HCT116 (cell line): ENCODE measurements around the gene SLK. TPM values are rescaled to one million over a fixed set of nuclear protein-coding genes. Genes with fewer than 3 reads are reported as not detected.

Experiments used
- ATAC-seq: fragments of 200-7000 bp; cut with Tn5 transposase; 2 replicates; pipeline ENCODE4 v1.9.1; 2020; ENCODE audit warnings: mild to moderate bottlenecking, moderate library complexity
- BruUV-seq: library from RNA; stranded (reverse); fragments of 400-500 nt; replicated peaks from 2 replicates; lab custom pipeline; 2021; lab: Mats Ljungman, UMichigan
- CTCF ChIA-PET: fragments of 300-600 bp; sonication (Branson Sonifier 250); formaldehyde crosslinking; loops from one replicate; lab custom pipeline; 2021; ENCODE audit warnings: antibody characterized with exemption; lab: Charles Lee
- POLR2A ChIA-PET: fragments of 300-600, 350-600 bp; sonication (Branson Sonifier 250); formaldehyde crosslinking; loops from one replicate; lab custom pipeline; 2021; ENCODE audit warnings: antibody characterized with exemption; lab: Charles Lee
- RAD21 ChIA-PET, 2 experiments: fragments of 300-600 bp; sonication (Branson Sonifier 250); formaldehyde crosslinking; loops; one replicate each; lab custom pipeline; 2023; ENCODE audit warnings: low total read pairs in 2 of 2; ENCODE audit not compliant: uncharacterized antibody in 2 of 2, unreplicated experiment in 2 of 2, low non-redundant PET in 1 of 2; lab: Charles Lee
- DNase-seq: peaks from one replicate; pipeline ENCODE4 v3.0.0-alpha.2; 2010; ENCODE audit warnings: low read depth, low spot score
- H2AFZ ChIP-seq: fragments of 200-600 bp; shearing (Covaris generic), sonication (generic); 2 replicates; pipeline ENCODE4 v1.6.1; 2017; ENCODE audit warnings: low read depth, mixed run types, mixed read lengths, antibody characterized with exemption, low read length; ENCODE audit not compliant: poor library complexity, severe bottlenecking
- H3K27ac ChIP-seq: 2 replicates; pipeline ENCODE4 v1.5.1; 2012; ENCODE audit warnings: low read depth, low read length
- H3K27me3 ChIP-seq: fragments of 200-600 bp; sonication (generic); 2 replicates; pipeline ENCODE4 v1.6.1; 2016; ENCODE audit warnings: mixed run types, low read length, mixed read lengths; ENCODE audit not compliant: insufficient read depth
- H3K36me3 ChIP-seq, 2 experiments: fragments of 200-500 bp in 1 of 2; fragments of 200-600 bp in 1 of 2; sonication (Bioruptor generic) in 1 of 2; sonication (generic) in 1 of 2; 2 replicates each; pipeline versions ENCODE4 v1.5.1 to v1.6.1; 2014 to 2016; ENCODE audit warnings: low read length in 2 of 2, inconsistent platforms in 1 of 2, mixed read lengths in 1 of 2, mixed run types in 1 of 2; ENCODE audit not compliant: insufficient read depth in 2 of 2, control insufficient read depth in 1 of 2
- H3K4me1 ChIP-seq, 2 experiments: fragments of 200-600 bp in 1 of 2; sonication (generic) in 1 of 2; 2 replicates each; pipeline versions ENCODE4 v1.5.1 to v1.6.1; 2012 to 2017; ENCODE audit warnings: low read length in 2 of 2, inconsistent platforms in 1 of 2, mild to moderate bottlenecking in 1 of 2, mixed read lengths in 1 of 2, mixed run types in 1 of 2, moderate library complexity in 1 of 2; ENCODE audit not compliant: insufficient read depth in 2 of 2, control insufficient read depth in 1 of 2
- H3K4me2 ChIP-seq: fragments of 200-600 bp; sonication (generic); 2 replicates; pipeline ENCODE4 v1.6.1; 2017; ENCODE audit warnings: mixed run types, low read length, mixed read lengths
- H3K4me3 ChIP-seq, 2 experiments: fragments of 200-600 bp in 1 of 2; sonication (generic) in 1 of 2; replicated peaks in 1 of 2; 2 replicates each; pipeline ENCODE4 v1.5.1; 2011 to 2016; ENCODE audit warnings: low read length in 2 of 2, control low read depth in 1 of 2, low read depth in 1 of 2, mild to moderate bottlenecking in 1 of 2, mixed read lengths in 1 of 2, mixed run types in 1 of 2
- H3K79me2 ChIP-seq: fragments of 200-600 bp; sonication (generic); 2 replicates; pipeline ENCODE4 v1.6.1; 2017; ENCODE audit warnings: mild to moderate bottlenecking, mixed run types, low read length, moderate library complexity, mixed read lengths; ENCODE audit not compliant: insufficient read depth
- H3K9ac ChIP-seq: fragments of 200-600 bp; sonication (generic); 2 replicates; pipeline ENCODE4 v1.6.1; 2016; ENCODE audit warnings: low read length, mixed read lengths
- H3K9me2 ChIP-seq: fragments of 200-600 bp; sonication (generic), shearing (Covaris generic); 2 replicates; pipeline ENCODE4 v1.6.1; 2017; ENCODE audit warnings: mixed run types, mild to moderate bottlenecking, moderate library complexity; ENCODE audit not compliant: insufficient read depth
- H3K9me3 ChIP-seq, 2 experiments: fragments of 200-500 bp in 1 of 2; fragments of 200-600 bp in 1 of 2; sonication (Bioruptor generic) in 1 of 2; sonication (generic) in 1 of 2; 2 replicates each; pipeline ENCODE4 v1.6.1; 2014 to 2017; ENCODE audit warnings: low read length in 2 of 2, mixed read lengths in 2 of 2, inconsistent platforms in 1 of 2, low read depth in 1 of 2, mild to moderate bottlenecking in 1 of 2, mixed run types in 1 of 2, moderate library complexity in 1 of 2; ENCODE audit not compliant: control insufficient read depth in 1 of 2, insufficient read depth in 1 of 2
- H4K20me1 ChIP-seq: fragments of 200-600 bp; sonication (generic), shearing (Covaris generic); 2 replicates; pipeline ENCODE4 v1.6.1; 2017; ENCODE audit warnings: mixed run types, mild to moderate bottlenecking, moderate library complexity; ENCODE audit not compliant: insufficient read depth
- ATF3 ChIP-seq: IDR thresholded peaks from 2 replicates; pipeline ENCODE4 v1.6.1; 2012
- CBX3 ChIP-seq: IDR thresholded peaks from 2 replicates; pipeline ENCODE4 v1.6.1; 2012; ENCODE audit warnings: low read depth
- CEBPB ChIP-seq: IDR thresholded peaks from 2 replicates; pipeline ENCODE4 v1.6.1; 2012; ENCODE audit warnings: low read depth
- CTCF ChIP-seq, 3 experiments: fragments of 200-600 bp in 1 of 3; sonication (generic) in 1 of 3; IDR thresholded peaks in 2 of 3; conservative IDR thresholded peaks in 1 of 3; 2 replicates each; pipeline ENCODE4 v1.5.1; 2012 to 2017; ENCODE audit warnings: low read depth in 2 of 3, low read length in 2 of 3, antibody characterized with exemption in 1 of 3, borderline replicate concordance in 1 of 3, control low read depth in 1 of 3, mild to moderate bottlenecking in 1 of 3, mixed read lengths in 1 of 3, mixed run types in 1 of 3, moderate library complexity in 1 of 3; ENCODE audit not compliant: insufficient read depth in 1 of 3
- EGR1 ChIP-seq: IDR thresholded peaks from 2 replicates; pipeline ENCODE4 v1.6.1; 2012; ENCODE audit warnings: low read depth
- ELF1 ChIP-seq: IDR thresholded peaks from 2 replicates; pipeline ENCODE4 v1.6.1; 2012; ENCODE audit warnings: low read depth, borderline replicate concordance
- EZH2 ChIP-seq: fragments of 200-600 bp; sonication (generic); IDR thresholded peaks from 2 replicates; pipeline ENCODE4 v1.6.1; 2017; ENCODE audit warnings: antibody characterized with exemption, mixed run types
- EZH2phosphoT487 ChIP-seq: fragments of 200-600 bp; IDR thresholded peaks from 2 replicates; pipeline ENCODE4 v1.6.1; 2018; ENCODE audit warnings: antibody characterized with exemption, borderline replicate concordance
- JUND ChIP-seq: IDR thresholded peaks from 2 replicates; pipeline ENCODE4 v1.6.1; 2012
- POLR2A ChIP-seq: IDR thresholded peaks from 2 replicates; pipeline ENCODE4 v1.7.0; 2011; ENCODE audit warnings: borderline replicate concordance; ENCODE audit not compliant: insufficient read depth, insufficient read length; ENCODE audit errors: extremely low read depth
- POLR2AphosphoS5 ChIP-seq: IDR thresholded peaks from 2 replicates; pipeline ENCODE4 v1.6.1; 2011; ENCODE audit warnings: mild to moderate bottlenecking, low read depth, low read length, moderate library complexity
- REST ChIP-seq: IDR thresholded peaks from 2 replicates; pipeline ENCODE4 v1.6.1; 2012; ENCODE audit warnings: low read depth
- SIN3A ChIP-seq: IDR thresholded peaks from 2 replicates; pipeline ENCODE4 v1.6.1; 2012; ENCODE audit warnings: low read depth
- SP1 ChIP-seq: IDR thresholded peaks from 2 replicates; pipeline ENCODE4 v1.6.1; 2012; ENCODE audit warnings: low read depth
- SRF ChIP-seq: IDR thresholded peaks from 2 replicates; pipeline ENCODE4 v1.6.1; 2012; ENCODE audit warnings: low read depth
- TCF7L2 ChIP-seq: IDR thresholded peaks from 2 replicates; pipeline ENCODE4 v1.7.0; 2011; ENCODE audit warnings: borderline replicate concordance, inconsistent platforms; ENCODE audit not compliant: insufficient read depth, insufficient read length; ENCODE audit errors: extremely low read depth
- YY1 ChIP-seq: IDR thresholded peaks from 2 replicates; pipeline ENCODE4 v1.6.1; 2011; ENCODE audit warnings: low read length, low read depth, moderate library complexity, mild to moderate bottlenecking; ENCODE audit not compliant: insufficient replicate concordance; ENCODE audit errors: extremely low read depth
- ZFX ChIP-seq: fragments of 450-650 bp; IDR thresholded peaks from 2 replicates; pipeline ENCODE4 v1.6.1; 2017
- ZNF274 ChIP-seq: fragments of 200-500 bp; sonication (Bioruptor generic); IDR thresholded peaks from 2 replicates; pipeline ENCODE4 v1.6.1; 2014; ENCODE audit warnings: mild to moderate bottlenecking, low read depth, low read length, inconsistent platforms
- intact Hi-C: fragments of 100-400 bp; cut with micrococcal nuclease; formaldehyde crosslinking; loops from 2 replicates; pipeline ENCODE4 v1.10.0; 2022
- total RNA-seq: library from RNA; stranded (reverse); gene quantifications from one replicate; pipeline ENCODE4 v1.2.1, GENCODE V29; 2021; ENCODE audit not compliant: unreplicated experiment

The SLK gene
- total RNA-seq, 1 experiment from 2014 or later: 44.2 TPM

DNA sequence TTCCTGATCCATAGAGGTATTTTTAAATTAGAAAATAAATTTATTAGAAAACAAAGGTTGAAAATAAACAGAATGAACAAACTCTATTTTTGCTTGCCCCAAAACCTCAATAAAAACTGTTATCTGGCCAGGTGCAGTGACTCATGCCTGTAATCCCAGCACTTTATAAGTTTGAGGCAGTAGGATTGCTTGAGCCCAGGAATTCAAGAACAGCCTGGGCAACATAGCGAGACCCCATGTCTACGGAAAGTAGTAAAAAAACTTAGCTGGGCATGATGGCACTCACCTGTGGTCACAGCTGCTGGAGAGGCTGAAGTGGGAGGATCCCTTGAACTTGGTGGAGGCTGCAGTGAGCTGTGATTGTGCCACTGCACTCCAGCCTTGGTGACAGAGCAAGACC is 10.3 kb downstream of the SLK start:
- peak; percentile 44; the same call in 1 of the 2 replicates for ATAC-seq
- no peak for TF ChIP-seq POLR2A
- TF ChIP-seq ATF3: no peak
- TF ChIP-seq EZH2: no peak
- no peak for TF ChIP-seq POLR2AphosphoS5
- no peak for TF ChIP-seq SP1
- no peak for TF ChIP-seq EZH2phosphoT487
- TF ChIP-seq SRF: no peak
- TF ChIP-seq ZFX: no peak
- no peak for TF ChIP-seq EGR1
- no peak for TF ChIP-seq ELF1
- no peak for TF ChIP-seq ZNF274
- TF ChIP-seq CEBPB: no peak
- TF ChIP-seq JUND: no peak
- no peak for TF ChIP-seq TCF7L2
- no peak for TF ChIP-seq CTCF (IDR thresholded peaks at IDR 0.05 in 2 of 3, conservative IDR thresholded peaks at IDR 0.05 in 1 of 3; ENCODE audit: borderline replicate concordance in 1 of 3, insufficient read depth in 1 of 3, low read depth in 2 of 3, low read length in 2 of 3)
- TF ChIP-seq SIN3A: no peak
- TF ChIP-seq REST: no peak
- TF ChIP-seq CBX3: no peak
- no peak for TF ChIP-seq YY1
- TF ChIP-seq, all 23 proteins: peak for 0
- Histone ChIP-seq H3K9ac (no peak overlapping the region), H3K27me3 (no peaks in the 10 kb centered on the region), H2AFZ (no peak overlapping the region), H3K79me2 (peaks cover 96% of the 10 kb centered on the region), H3K9me2 (no peaks in the 10 kb centered on the region), H3K4me2 (no peak overlapping the region), H4K20me1 (peaks cover 26% of the 10 kb centered on the region; the same call in 1 of the 2 replicates), H3K27ac (no peak overlapping the region), H3K4me1 (peaks cover 7 to 9% of the 10 kb centered on the region in 2 experiments; a peak in 2 of 4 replicates), H3K9me3 (no peaks in the 10 kb centered on the region), H3K36me3 (no peaks in the 10 kb centered on the region), H3K4me3 (no peak overlapping the region)
- no peak for DNase-seq
- POLR2A ChIA-PET: no interaction called here
- CTCF ChIA-PET: no interaction called here
- BruUV-seq: no TSS peak
- RAD21 ChIA-PET: no interaction called here
- intact Hi-C loops: no loop called here
